Measurements from ENCODE around the gene PLIN5.

DNA sequence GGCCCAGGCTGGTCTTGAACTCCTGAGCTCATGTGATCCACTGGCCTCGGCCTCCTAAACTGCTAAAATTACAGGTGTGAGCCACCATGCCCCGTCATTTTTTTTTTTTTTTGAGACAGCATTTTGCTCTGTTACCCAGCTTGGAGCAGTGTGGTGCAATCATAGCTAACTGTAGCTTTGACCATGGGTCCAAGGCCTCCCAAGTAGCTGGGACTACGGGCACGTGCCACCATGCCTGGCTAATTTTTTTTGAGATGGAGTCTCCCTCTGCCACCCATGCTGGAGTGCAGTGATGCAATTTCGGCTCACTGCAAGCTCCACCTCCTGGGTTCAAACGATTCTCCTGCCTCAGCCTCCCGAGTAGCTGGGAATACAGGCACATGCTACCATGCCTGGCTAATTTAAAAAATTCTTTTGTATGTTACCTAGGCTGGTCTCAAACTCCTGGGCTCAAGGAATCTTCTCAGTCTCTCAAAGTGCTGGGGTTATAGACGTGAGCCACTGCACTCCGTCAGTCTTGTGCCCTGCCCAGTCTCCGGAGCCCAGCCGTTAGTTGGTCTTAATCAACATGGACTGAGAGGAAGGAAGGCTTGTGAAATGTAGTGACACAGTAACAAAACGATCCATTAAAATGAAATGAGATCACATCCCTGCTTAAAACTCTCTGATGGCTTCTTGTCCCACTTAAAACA, 6.2 kb upstream of the PLIN5 start:
- no peak for TF ChIP-seq EZH2 (IDR thresholded peaks at IDR 0.05; ENCODE audit: borderline replicate concordance, low read length)
- TF ChIP-seq CTCF (conservative IDR thresholded peaks at IDR 0.05 in 1 of 2, IDR thresholded peaks at IDR 0.05 in 1 of 2; ENCODE audit: extremely low read depth in 1 of 2, insufficient read depth in 1 of 2, low read depth in 1 of 2, low read length in 2 of 2), result no peak
